ENCODE results near the gene MTURN.

Gene MTURN

GRCh38 chr7:30135301-30136116 is 723 bp downstream of the MTURN start:
- Histone ChIP-seq H3K9ac (ENCODE audit: low read length) (peak overlapping the region; percentile 69), H3K27ac (ENCODE audit: low read depth, low read length, poor library complexity, severe bottlenecking) (no peak overlapping the region), H4K20me1 (ENCODE audit: insufficient read depth, low read length) (no peaks in the 10 kb centered on the region), H3K79me2 (ENCODE audit: insufficient read depth, low read length) (no peaks in the 10 kb centered on the region), H3K4me1 (ENCODE audit: insufficient read depth, low read length, severe bottlenecking) (peaks cover 16% of the 10 kb centered on the region), H3F3A (ENCODE audit: insufficient read depth, low read length) (no peaks in the 10 kb centered on the region), H3K27me3 (ENCODE audit: insufficient read depth, low read length) (0 out of 2 replicates have a peak, but pooled peaks cover 4% of the 10 kb centered on the region), H3K9me3 (ENCODE audit: low read length) (no peaks in the 10 kb centered on the region), H3K36me3 (ENCODE audit: insufficient read depth, low read length) (no peaks in the 10 kb centered on the region), H2AFZ (ENCODE audit: low read length) (no peak overlapping the region), H3K4me2 (ENCODE audit: low read length) (peak overlapping the region; percentile 79), H3K9me2 (ENCODE audit: low read depth, low read length) (no peaks in the 10 kb centered on the region), H3K4me3 (ENCODE audit: low read depth, low read length, poor library complexity, severe bottlenecking) (peak overlapping the region; percentile 65)
- no peak for TF ChIP-seq EZH2 (IDR thresholded peaks at IDR 0.05; ENCODE audit: borderline replicate concordance, low read length)
- TF ChIP-seq CTCF (IDR thresholded peaks at IDR 0.05; ENCODE audit: low read length): no peak

- no peak overlapping the region for H2AFZ ChIP-seq (ENCODE audit: low read length)
- no peak overlapping the region for H3K27ac ChIP-seq (ENCODE audit: low read depth, low read length, poor library complexity, severe bottlenecking)
- peak overlapping the region; percentile 65 for H3K4me3 ChIP-seq (ENCODE audit: low read depth, low read length, poor library complexity, severe bottlenecking)
- no peaks in the 10 kb centered on the region for H3K9me2 ChIP-seq (ENCODE audit: low read depth, low read length)
- no peaks in the 10 kb centered on the region for H3K36me3 ChIP-seq (ENCODE audit: insufficient read depth, low read length)
- no peaks in the 10 kb centered on the region for H3F3A ChIP-seq (ENCODE audit: insufficient read depth, low read length)
- TF ChIP-seq EZH2 (IDR thresholded peaks at IDR 0.05; ENCODE audit: borderline replicate concordance, low read length): no peak
- no peak for TF ChIP-seq CTCF (IDR thresholded peaks at IDR 0.05; ENCODE audit: low read length)
- H4K20me1 ChIP-seq (ENCODE audit: insufficient read depth, low read length): no peaks in the 10 kb centered on the region
- peaks cover 16% of the 10 kb centered on the region for H3K4me1 ChIP-seq (ENCODE audit: insufficient read depth, low read length, severe bottlenecking)
- no peaks in the 10 kb centered on the region for H3K79me2 ChIP-seq (ENCODE audit: insufficient read depth, low read length)
- no peaks in the 10 kb centered on the region for H3K9me3 ChIP-seq (ENCODE audit: low read length)
- 0 out of 2 replicates have a peak, but pooled peaks cover 4% of the 10 kb centered on the region for H3K27me3 ChIP-seq (ENCODE audit: insufficient read depth, low read length)
- peak overlapping the region; percentile 79 for H3K4me2 ChIP-seq (ENCODE audit: low read length)
- peak overlapping the region; percentile 69; the same call in 1 of the 2 replicates for H3K9ac ChIP-seq (ENCODE audit: low read length)
Observed at GRCh38 chr7:30136117-30136731, 1.4 kb downstream of the MTURN start.

- Histone ChIP-seq H3K4me3 (ENCODE audit: low read depth, low read length, poor library complexity, severe bottlenecking) (no peak overlapping the region), H3K27ac (ENCODE audit: low read depth, low read length, poor library complexity, severe bottlenecking) (no peak overlapping the region), H3K9me3 (ENCODE audit: low read length) (no peaks in the 10 kb centered on the region), H3K4me1 (ENCODE audit: insufficient read depth, low read length, severe bottlenecking) (peaks cover 16% of the 10 kb centered on the region), H3K4me2 (ENCODE audit: low read length) (no peak overlapping the region), H3F3A (ENCODE audit: insufficient read depth, low read length) (no peaks in the 10 kb centered on the region), H3K9ac (ENCODE audit: low read length) (no peak overlapping the region), H2AFZ (ENCODE audit: low read length) (no peak overlapping the region), H4K20me1 (ENCODE audit: insufficient read depth, low read length) (no peaks in the 10 kb centered on the region), H3K27me3 (ENCODE audit: insufficient read depth, low read length) (0 out of 2 replicates have a peak, but pooled peaks cover under 1% of the 10 kb centered on the region), H3K9me2 (ENCODE audit: low read depth, low read length) (no peaks in the 10 kb centered on the region), H3K79me2 (ENCODE audit: insufficient read depth, low read length) (no peaks in the 10 kb centered on the region), H3K36me3 (ENCODE audit: insufficient read depth, low read length) (no peaks in the 10 kb centered on the region)
- TF ChIP-seq CTCF (IDR thresholded peaks at IDR 0.05; ENCODE audit: low read length) (no peak), EZH2 (IDR thresholded peaks at IDR 0.05; ENCODE audit: borderline replicate concordance, low read length) (no peak)
Observed at GRCh38 chr7:30136743-30137485, 2.1 kb downstream of the MTURN start.

Measured in OCI-LY1 (cell line).